Measurements from ENCODE around the gene HPGDS.

GRCh38 chr4:94329933-94330332 is 12.7 kb downstream of the HPGDS start:
- TF ChIP-seq SP1 (IDR thresholded peaks at IDR 0.05) = no peak
- TF ChIP-seq PKNOX1 (IDR thresholded peaks at IDR 0.05) = no peak
- TF ChIP-seq BHLHE40 (IDR thresholded peaks at IDR 0.05; ENCODE audit: borderline replicate concordance) = no peak
- TF ChIP-seq SUZ12 (IDR thresholded peaks at IDR 0.05) = no peak
